ENCODE results near the gene MAML2.

Gene MAML2

GRCh38 chr11:96234866-96235441 lies 108.0 kb downstream of the MAML2 start:
- no peak for DNase-seq

GRCh38 chr11:96232132-96232531 lies 110.9 kb downstream of the MAML2 start:
- no peak for DNase-seq

DNA sequence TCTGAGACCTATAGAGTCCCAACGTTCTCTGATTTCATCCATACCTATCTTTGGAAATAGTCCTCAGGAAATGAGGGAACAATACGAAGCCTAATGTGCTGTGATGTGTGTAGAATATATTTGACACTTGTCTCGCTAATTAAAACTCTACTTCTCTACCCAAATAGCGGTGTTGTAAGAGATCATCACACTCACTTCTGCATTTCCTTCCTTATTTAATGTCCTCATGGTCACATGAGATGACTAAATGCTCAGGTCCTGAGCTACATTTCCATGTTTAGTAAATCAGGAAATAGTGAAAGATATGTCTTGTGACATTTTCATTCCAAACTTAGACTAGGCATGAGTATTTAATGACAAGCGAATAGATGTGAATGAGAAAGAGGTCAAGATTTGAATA lies 112.3 kb downstream of the MAML2 start:
- no peak for DNase-seq

DNA sequence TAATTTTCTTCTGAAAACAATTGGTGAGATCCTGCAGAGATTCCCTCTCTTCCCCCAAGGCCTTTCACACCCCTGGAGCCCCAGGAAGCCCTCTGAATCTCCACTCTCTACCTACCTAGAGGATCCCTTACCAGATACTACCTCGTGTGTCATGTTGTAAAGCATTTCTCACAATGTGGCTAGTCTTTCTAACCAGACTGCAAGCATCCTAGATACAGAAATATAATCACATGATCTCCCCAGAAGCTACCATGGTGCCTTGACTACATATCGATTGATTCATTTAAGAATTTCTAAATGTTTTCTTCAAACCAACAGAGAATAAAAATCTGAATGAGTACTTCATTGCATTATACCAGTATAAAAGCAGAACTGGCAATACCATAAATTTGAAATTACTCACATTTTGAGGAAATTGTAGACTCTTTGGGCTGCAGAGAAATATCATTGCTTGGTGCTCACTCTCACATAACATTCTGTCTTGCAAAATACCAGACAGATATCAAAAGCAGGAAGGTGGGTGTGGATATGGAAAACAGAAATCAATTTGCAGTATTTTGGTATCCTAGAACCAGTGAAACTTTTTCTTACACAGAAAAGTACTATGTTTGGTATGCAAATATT lies 113.5 kb downstream of the MAML2 start:
- DNase-seq: no peak

DNA sequence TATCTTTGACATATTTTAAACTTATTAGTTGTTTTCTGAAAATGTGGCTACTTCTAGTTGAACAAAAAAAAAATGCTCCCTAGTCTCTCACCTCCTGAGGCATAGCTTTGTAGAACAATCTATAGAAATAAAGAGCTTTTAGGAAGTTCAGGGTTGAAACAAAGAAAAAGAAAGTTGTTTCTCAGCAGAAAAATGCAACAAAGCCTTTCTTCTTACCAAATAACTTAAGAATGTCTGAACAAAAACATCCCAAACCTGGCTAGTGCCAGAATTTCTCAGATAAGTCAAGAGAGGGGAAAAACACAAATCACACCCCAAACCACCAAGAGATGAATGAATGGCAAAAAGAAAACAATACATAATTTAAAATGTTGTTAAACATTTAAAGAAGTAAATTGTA lies 114.1 kb downstream of the MAML2 start:
- no peak for DNase-seq

GRCh38 chr11:96228473-96228891 lies 114.5 kb downstream of the MAML2 start:
- peak in 1 of 2 experiments; percentile 31 for DNase-seq

DNA sequence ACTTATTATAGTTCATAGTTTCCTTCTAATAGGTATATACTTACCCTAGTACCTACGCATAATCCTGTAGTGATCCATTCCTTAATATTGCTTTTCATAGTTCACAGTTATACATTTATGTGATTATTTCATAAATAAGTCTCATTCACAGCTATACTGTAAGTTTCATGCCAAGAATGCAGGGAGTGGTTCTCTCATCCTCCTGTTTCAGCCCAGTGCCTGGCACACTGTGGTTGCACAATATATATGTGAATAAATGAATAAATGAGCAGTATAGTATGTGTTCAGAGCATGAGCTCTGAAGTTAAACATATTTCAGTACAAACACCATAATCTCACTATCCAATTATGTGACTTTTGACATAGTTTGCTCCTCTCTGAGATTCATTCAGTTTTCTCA lies 115.8 kb downstream of the MAML2 start:
- no peak for DNase-seq

DNA sequence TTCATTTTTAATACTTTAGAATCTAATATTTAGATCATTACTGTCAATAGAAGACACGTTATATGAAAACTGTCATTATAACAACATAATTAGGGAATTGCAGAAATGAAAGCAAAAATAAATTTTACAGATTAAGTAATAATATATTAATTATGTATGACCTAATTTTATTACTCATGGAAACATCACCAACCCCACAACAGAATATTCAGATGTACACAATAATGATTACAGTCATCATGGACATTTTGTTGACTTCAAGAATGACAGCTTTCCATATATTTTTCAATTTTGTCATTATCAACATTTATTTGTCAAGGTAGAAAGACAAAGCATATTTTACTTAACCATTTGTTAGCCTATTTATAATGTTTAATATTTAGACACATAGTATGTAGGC lies 119.9 kb downstream of the MAML2 start:
- DNase-seq: no peak

GRCh38 chr11:96222102-96222501 lies 120.9 kb downstream of the MAML2 start:
- DNase-seq: no peak

- no peak for DNase-seq
Measured at GRCh38 chr11:96221244-96222070, 121.5 kb downstream of the MAML2 start.

DNA sequence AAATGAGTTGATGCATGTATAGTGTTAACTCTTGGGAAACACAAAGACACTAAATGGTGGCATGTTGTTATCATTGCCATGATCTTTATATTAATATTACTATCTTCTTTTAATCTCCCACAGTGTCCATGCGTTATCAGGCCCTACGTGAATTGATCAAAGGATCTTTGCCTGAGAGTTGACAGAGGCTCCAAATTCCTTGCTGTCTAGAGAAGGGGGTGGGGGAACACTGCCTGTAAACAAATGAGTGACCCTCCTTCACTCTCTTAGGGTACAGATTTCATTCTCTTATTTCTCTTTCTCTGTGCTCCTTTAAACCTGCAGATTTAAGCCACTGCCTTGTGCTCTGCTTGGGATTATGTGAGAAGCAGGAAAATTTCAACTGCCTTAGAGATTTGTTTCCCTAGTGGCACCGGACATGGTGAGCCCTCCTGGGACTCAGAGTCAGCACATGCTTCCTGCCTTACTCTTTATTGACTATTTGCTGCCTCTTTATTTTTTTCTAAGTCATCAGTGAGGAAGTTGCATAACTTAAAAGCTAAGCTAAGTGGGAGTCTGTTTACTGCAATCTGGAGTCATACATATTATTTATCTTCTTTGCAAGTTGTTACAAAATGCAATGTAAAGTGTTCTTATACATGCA lies 122.9 kb downstream of the MAML2 start:
- no peak for DNase-seq

DNA sequence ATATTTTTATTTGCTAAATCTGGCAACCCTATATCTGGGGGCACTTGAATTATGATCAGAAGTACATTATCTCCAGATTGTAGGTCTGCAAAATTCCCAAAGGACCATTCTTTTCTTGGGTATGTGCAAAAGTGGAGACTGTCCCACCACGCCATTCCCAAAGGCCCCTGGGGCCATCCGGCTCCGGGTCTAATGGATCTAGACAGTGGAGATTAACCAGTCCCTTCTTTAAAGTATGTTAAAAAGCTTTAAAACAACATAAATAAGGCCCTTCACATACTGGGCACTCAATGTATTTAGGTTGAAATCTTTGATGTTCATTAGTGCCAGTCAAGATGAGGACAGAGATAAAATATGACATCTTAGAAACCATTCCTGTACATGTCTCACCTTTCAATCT lies 124.1 kb downstream of the MAML2 start:
- DNase-seq: no peak

DNA sequence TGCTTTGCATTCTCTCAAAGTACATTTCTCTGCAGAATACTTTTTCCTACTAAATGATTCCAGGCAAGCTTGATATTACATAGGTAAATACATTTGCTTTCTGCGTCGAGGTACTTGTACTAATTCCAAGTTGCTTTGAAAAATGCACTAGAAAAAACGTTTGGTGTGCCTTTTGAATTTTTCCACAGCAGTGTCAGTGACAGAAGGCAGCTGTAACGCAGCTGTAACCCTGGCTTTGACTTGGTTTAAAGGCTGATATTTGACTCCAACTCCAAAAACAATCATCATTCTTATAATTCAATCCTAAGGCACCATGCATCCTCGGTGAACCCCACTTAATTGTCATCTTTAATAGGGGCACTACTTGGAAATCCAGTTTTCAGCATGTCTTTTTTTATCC lies 125.0 kb downstream of the MAML2 start:
- no peak for DNase-seq

- no peak for DNase-seq
Measured at GRCh38 chr11:96217206-96217605, 125.8 kb downstream of the MAML2 start.

GRCh38 chr11:96215826-96216225 lies 127.2 kb downstream of the MAML2 start:
- no peak for DNase-seq

DNA sequence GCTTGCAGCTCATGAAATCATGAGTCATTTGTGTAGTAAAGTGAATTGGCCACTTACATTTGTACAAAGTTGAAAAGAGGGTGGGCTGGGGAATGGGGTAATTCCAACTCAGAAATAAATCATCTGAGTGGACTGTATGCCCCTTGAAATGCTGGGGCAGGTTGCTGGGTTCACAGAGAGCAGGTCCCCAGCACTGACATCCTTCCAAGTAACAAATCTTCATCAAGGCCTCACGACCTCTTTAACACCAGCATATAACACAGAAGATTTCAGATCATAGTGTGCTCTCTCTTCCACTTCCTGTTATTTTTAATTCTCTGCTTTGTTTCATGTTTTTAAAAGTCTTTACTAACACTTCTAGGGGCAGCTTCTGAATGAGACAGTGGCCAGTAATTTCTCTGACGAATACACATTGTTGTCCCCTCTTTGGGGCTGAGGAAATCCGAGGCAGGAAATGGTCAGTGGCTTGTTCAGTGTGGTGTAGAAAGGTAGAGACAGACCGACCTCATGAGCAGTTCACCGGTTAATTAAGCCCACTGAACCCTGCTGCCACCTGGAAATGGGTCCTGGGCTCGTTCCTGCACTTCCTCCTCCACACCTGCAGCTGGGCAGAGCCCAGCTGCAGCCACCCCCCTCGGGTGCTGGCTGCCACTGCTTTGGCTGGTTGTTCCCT lies 127.7 kb downstream of the MAML2 start:
- no peak for DNase-seq

- DNase-seq: no peak
Measured at GRCh38 chr11:96214777-96215109, 128.3 kb downstream of the MAML2 start.

DNA sequence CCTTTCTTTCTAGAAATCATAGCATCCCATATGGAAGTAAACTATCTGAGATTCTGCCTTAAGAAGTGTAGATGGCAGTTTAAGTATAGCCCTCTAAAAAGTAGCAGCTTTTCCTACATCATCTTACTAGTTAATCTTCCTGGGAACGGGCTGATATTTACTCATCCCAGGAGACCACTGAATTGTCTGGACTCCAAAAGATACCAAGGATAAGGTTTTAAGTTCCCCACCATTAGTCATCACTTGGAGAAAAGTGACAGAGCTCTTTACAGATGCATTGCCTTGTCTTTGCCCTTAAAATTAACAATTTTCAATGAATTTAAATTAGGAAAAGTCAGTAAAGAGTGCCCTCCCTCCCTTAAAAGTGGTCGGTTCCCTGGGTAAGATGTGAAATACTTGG lies 129.5 kb downstream of the MAML2 start:
- DNase-seq: no peak

DNA sequence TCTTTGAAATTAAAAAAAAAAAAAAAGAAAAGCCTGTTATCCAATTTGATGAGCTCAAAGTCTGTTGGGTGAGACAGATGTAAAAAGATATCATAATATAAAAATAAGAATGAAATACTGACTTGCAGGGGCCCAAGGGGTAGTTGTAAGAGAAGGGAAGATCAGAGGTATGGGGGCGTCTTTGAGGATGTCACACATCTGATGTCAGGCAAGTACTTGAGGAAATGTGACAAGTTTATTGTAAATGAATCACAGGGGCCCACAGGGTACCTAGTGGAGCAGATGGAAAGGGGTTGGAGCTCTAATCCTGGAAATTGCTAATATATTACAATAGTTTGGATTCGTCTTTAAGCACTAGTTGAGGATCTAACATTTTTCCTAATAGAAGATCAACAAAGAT lies 131.6 kb downstream of the MAML2 start:
- DNase-seq: no peak

DNA sequence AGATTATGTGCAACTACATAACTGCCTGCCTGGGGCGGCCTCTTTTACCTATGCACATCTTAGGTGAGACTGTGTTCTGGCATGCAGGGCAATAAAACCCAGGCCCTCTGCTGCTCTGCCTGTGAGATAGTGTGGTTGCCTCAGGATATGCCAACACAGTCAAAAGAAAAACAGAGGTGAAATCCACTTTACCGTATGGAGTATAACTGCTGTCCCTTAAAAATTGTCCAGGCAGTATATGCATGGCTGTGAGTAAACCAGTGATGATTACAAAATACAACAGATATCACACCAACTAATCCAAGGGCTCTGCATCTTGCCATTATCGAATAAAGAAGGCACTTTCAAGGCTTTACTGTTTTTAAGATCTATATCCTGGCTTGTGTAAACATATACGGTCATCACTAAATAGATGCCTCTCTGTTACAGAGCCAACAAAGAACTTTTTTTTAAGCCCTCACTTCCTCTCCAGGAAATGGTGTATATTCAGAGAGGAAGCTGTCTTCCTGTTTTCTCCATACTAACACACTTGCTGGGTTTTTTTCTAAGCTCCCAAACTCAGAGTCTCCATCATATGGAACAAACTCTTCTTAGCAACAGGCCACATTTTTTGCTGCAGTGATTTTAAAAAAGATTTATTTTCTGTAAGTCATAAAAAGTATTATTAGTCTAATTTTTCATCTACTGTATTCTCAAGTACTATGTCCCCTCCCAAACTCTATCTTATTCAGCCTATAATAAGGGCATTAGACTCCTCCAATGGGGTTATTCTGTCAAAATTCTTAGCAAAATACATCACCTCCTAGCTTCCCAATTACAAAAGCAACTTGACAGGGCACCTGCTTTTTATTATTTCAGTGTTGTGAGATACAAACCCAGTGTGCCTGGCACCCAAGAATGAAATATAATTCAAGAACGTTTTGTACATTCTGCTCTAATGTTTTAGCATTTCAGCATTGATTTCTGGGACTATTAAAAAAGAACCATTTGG lies 135.2 kb downstream of the MAML2 start:
- no peak for DNase-seq

GRCh38 chr11:96206955-96207354 lies 136.0 kb downstream of the MAML2 start:
- DNase-seq: no peak

GRCh38 chr11:96205460-96205809 lies 137.6 kb downstream of the MAML2 start:
- no peak for DNase-seq
